K562 (cell line): ENCODE data around the gene S100A4. TPM values are rescaled to one million over a fixed set of nuclear protein-coding genes. Genes with fewer than 3 reads are reported as not detected.

ENCODE experiments used
- BHLHE40 ChIP-seq: IDR thresholded peaks from 2 replicates; pipeline ENCODE4 v1.6.1; 2011; ENCODE audit warnings: low read length, improper control_type of control experiment
- CTCF ChIP-seq, 3 experiments: IDR thresholded peaks in 2 of 3; conservative IDR thresholded peaks in 1 of 3; 2 replicates each; pipeline ENCODE4 v1.5.1; 2011 to 2012; ENCODE audit warnings: low read length in 3 of 3, mild to moderate bottlenecking in 3 of 3, control low read depth in 2 of 3, improper control_type of control experiment in 1 of 3, inconsistent platforms in 1 of 3, low read depth in 1 of 3, mixed read lengths in 1 of 3, moderate library complexity in 1 of 3; ENCODE audit not compliant: insufficient read depth in 2 of 3
- DEAF1 ChIP-seq: fragments of 450-650 bp; formaldehyde crosslinking; IDR thresholded peaks from 2 replicates; pipeline ENCODE4 v1.4.0; 2020; ENCODE audit warnings: mild to moderate bottlenecking, moderate library complexity
- GATAD2B ChIP-seq: fragments of 450-650 bp; IDR thresholded peaks from 2 replicates; pipeline ENCODE4 v1.6.1; 2017; ENCODE audit warnings: mild to moderate bottlenecking, borderline replicate concordance
- GMEB1 ChIP-seq: fragments of 250-450 bp; sonication (Bioruptor Pico); IDR thresholded peaks from 2 replicates; pipeline ENCODE4 v1.4.0; 2020; ENCODE audit warnings: mild to moderate bottlenecking
- HDAC1 ChIP-seq, 2 experiments: fragments of 450-650 bp; IDR thresholded peaks; 2 replicates each; pipeline ENCODE4 v1.6.1; 2016 to 2017; ENCODE audit warnings: inconsistent platforms in 1 of 2, mild to moderate bottlenecking in 1 of 2, moderate library complexity in 1 of 2
- JUND ChIP-seq, 2 experiments: IDR thresholded peaks; 2 replicates in 1 of 2; 3 replicates in 1 of 2; pipeline ENCODE4 v1.6.1; 2011; ENCODE audit warnings: borderline replicate concordance in 2 of 2, low read depth in 2 of 2, low read length in 2 of 2, improper control_type of control experiment in 1 of 2, missing biosample characterization in 1 of 2, missing genetic modification characterization in 1 of 2, missing genetic modification reagents in 1 of 2
- KAT2B ChIP-seq: IDR thresholded peaks from one replicate; pipeline ENCODE4 v1.6.1; 2012; ENCODE audit warnings: low read depth, mild to moderate bottlenecking, control low read depth, inconsistent platforms, low read length, moderate library complexity
- KDM1A ChIP-seq, 2 experiments: fragments of 450-650 bp; IDR thresholded peaks; 2 replicates each; pipeline ENCODE4 v1.6.1; 2016; ENCODE audit warnings: mild to moderate bottlenecking in 2 of 2
- KLF16 ChIP-seq: IDR thresholded peaks from 2 replicates; pipeline ENCODE4 v1.6.1; 2016; ENCODE audit warnings: antibody characterized with exemption
- MNT ChIP-seq, 2 experiments: fragments of 450-650 bp; conservative IDR thresholded peaks; 2 replicates each; pipeline ENCODE4 v1.6.1; 2017; ENCODE audit warnings: mild to moderate bottlenecking in 2 of 2, moderate library complexity in 2 of 2
- POU5F1 ChIP-seq: fragments of 150-350 bp; IDR thresholded peaks from 2 replicates; pipeline ENCODE4 v1.6.1; 2014; ENCODE audit warnings: borderline replicate concordance, low read length, low read depth, mild to moderate bottlenecking; ENCODE audit not compliant: partially characterized antibody
- RAD21 ChIP-seq, 2 experiments: fragments of 250-450 bp in 1 of 2; fragments of 450-650 bp in 1 of 2; sonication (Bioruptor Pico) in 1 of 2; formaldehyde crosslinking in 1 of 2; IDR thresholded peaks in 1 of 2; conservative IDR thresholded peaks in 1 of 2; 2 replicates each; pipeline versions ENCODE4 v1.4.0 to v1.8.0; 2020 to 2022; ENCODE audit warnings: mild to moderate bottlenecking in 2 of 2, moderate library complexity in 1 of 2
- RB1 ChIP-seq: fragments of 450-650 bp; IDR thresholded peaks from 2 replicates; pipeline ENCODE4 v1.6.1; 2017; ENCODE audit warnings: low read depth, mild to moderate bottlenecking
- SIRT6 ChIP-seq: IDR thresholded peaks from one replicate; pipeline ENCODE4 v1.6.1; 2012; ENCODE audit warnings: low read depth, mild to moderate bottlenecking, control low read depth, inconsistent platforms, low read length, moderate library complexity
- SMC3 ChIP-seq: conservative IDR thresholded peaks from 2 replicates; pipeline ENCODE4 v1.6.1; 2011; ENCODE audit warnings: low read depth, low read length, improper control_type of control experiment; ENCODE audit not compliant: insufficient read depth
- STAG1 ChIP-seq: sonication (generic); formaldehyde crosslinking; IDR thresholded peaks from 2 replicates; pipeline ENCODE4 v1.5.0; 2020; ENCODE audit warnings: missing genetic modification reagents, borderline replicate concordance
- ZNF311 ChIP-seq: fragments of 250-450 bp; sonication (Bioruptor Pico); IDR thresholded peaks from 2 replicates; pipeline ENCODE4 v1.4.0; 2020; ENCODE audit warnings: mild to moderate bottlenecking, moderate library complexity
- polyA plus RNA-seq, 8 experiments: library from polyadenylated mRNA; depleted of rRNA in 4 of 8; stranded (reverse) in 5 of 8; unstranded in 3 of 8; fragments of >200 nt; fragmentation: Nextera tagmentation in 2 of 8; fragmentation: Illumina TruSeq in 1 of 8; extraction: Ambion mirVana in 2 of 8; extraction: Trizol in 1 of 8; gene quantifications; 2 replicates each; pipeline versions ENCODE4 v1.2.1 to v1.2.3, GENCODE V29; 2011 to 2014; ENCODE audit warnings: inconsistent platforms in 1 of 8, missing spikeins in 1 of 8
- total RNA-seq, 7 experiments: library from RNA; depleted of rRNA in 6 of 7; stranded (reverse); fragments of >200 nt in 6 of 7; fragmentation: Illumina TruSeq in 2 of 7; extraction: Trizol in 2 of 7; gene quantifications; 2 replicates each; pipeline versions ENCODE4 v1.2.1 to v1.2.3, GENCODE V29; 2011 to 2021; ENCODE audit warnings: low replicate concordance in 1 of 7

S100A4 gene
- total and polyA plus RNA-seq, 9 of the 15 experiments (the other 6 are each of a cell fraction or from before 2014, with no cell fraction given): 3.7 to 20.1 (median 11.2) TPM

- TF ChIP-seq CTCF (IDR thresholded peaks at IDR 0.05 in 2 of 3, conservative IDR thresholded peaks at IDR 0.05 in 1 of 3; ENCODE audit: insufficient read depth in 2 of 3, low read depth in 1 of 3, low read length in 3 of 3) (peak; percentile 83 to 95 (median 86)), RB1 (peak; percentile 77; the same call in 1 of the 2 replicates), HDAC1 (IDR thresholded peaks at IDR 0.05) (peak in 1 of 2 experiments; percentile 22; a peak in 1 of 4 replicates), KDM1A (IDR thresholded peaks at IDR 0.05) (no peak), SIRT6 (no peak), KAT2B (no peak), POU5F1 (no peak), GMEB1 (CRISPR knock-in tag) (no peak), SMC3 (peak; percentile 75), STAG1 (CRISPR knock-in tag) (peak; percentile 85), MNT (conservative IDR thresholded peaks at IDR 0.05) (peak; percentile 16 to 53; a peak in 1 of 4 replicates), GATAD2B (no peak), DEAF1 (CRISPR knock-in tag) (peak; percentile 71), JUND (IDR thresholded peaks at IDR 0.05; ENCODE audit: borderline replicate concordance, low read depth, low read length) (peak; percentile 24; the same call in 1 of the 2 replicates), JUND (tag; IDR thresholded peaks at IDR 0.05; ENCODE audit: borderline replicate concordance, low read depth, low read length) (no peak), BHLHE40 (no peak), ZNF311 (CRISPR knock-in tag) (no peak), KLF16 (0 out of 2 replicates have a peak, but pooled peaks have one; percentile 8), RAD21 (CRISPR knock-in tag; conservative IDR thresholded peaks at IDR 0.05 in 1 of 2, IDR thresholded peaks at IDR 0.05 in 1 of 2) (peak; percentile 73 to 86)
Measured at GRCh38 chr1:153509729-153510354, 35.8 kb downstream of the S100A4 start (continued).
